ENCODE data around the gene GSN. TPM values are rescaled to one million over a fixed set of nuclear protein-coding genes. Genes with fewer than 3 reads are reported as not detected.

The GSN gene
- total RNA-seq, 1 donor from 2014 or later = 28.5 TPM

GRCh38 chr9:121303456-121304451 is 35.8 kb downstream of the GSN start:
- no peak for DNase-seq

GRCh38 chr9:121304707-121305106 is 36.7 kb downstream of the GSN start:
- no peak for DNase-seq

GRCh38 chr9:121305269-121305994 is 37.5 kb downstream of the GSN start:
- DNase-seq = no peak

- DNase-seq = no peak
Measured at GRCh38 chr9:121307976-121308375, 40.0 kb downstream of the GSN start.

GRCh38 chr9:121308765-121309164 is 40.8 kb downstream of the GSN start:
- no peak for DNase-seq

GRCh38 chr9:121309171-121309570 is 41.2 kb downstream of the GSN start:
- DNase-seq = no peak

- no peak for DNase-seq
Measured at GRCh38 chr9:121309833-121310425, 42.0 kb downstream of the GSN start.

- DNase-seq = no peak
Measured at GRCh38 chr9:121310571-121310970, 42.6 kb downstream of the GSN start.

GRCh38 chr9:121312169-121312568 is 44.2 kb downstream of the GSN start:
- DNase-seq = no peak

GRCh38 chr9:121313458-121314152 is 45.6 kb downstream of the GSN start:
- DNase-seq = no peak

GRCh38 chr9:121316378-121316777 is 48.4 kb downstream of the GSN start:
- DNase-seq = no peak

GRCh38 chr9:121316852-121317373 is 49.0 kb downstream of the GSN start:
- no peak for DNase-seq

- DNase-seq = no peak
Measured at GRCh38 chr9:121317737-121318630, 50.0 kb downstream of the GSN start.

- no peak for DNase-seq
Measured at GRCh38 chr9:121318631-121319382, 50.8 kb downstream of the GSN start.

GRCh38 chr9:121319383-121319780 is 51.4 kb downstream of the GSN start:
- DNase-seq = no peak

- DNase-seq = no peak
Measured at GRCh38 chr9:121321016-121321503, 53.1 kb downstream of the GSN start.

GRCh38 chr9:121322037-121322736 is 54.2 kb downstream of the GSN start:
- DNase-seq = no peak

GRCh38 chr9:121322737-121323448 is 54.9 kb downstream of the GSN start:
- no peak for DNase-seq

All from occipital lobe (tissue), 2 donors.